T follicular helper cell (primary cell): Measurements from ENCODE around the gene TPST1.
"Not testable (repeated sequence)": the region's sequence is repeated elsewhere in the genome, so short reads cannot be mapped to it uniquely, and the experiment has no call there.

Experiments used
- DNase-seq: peaks from one replicate; pipeline ENCODE4 v3.0.0-alpha.2; 2020; ENCODE audit warnings: low read depth

Gene TPST1

DNA sequence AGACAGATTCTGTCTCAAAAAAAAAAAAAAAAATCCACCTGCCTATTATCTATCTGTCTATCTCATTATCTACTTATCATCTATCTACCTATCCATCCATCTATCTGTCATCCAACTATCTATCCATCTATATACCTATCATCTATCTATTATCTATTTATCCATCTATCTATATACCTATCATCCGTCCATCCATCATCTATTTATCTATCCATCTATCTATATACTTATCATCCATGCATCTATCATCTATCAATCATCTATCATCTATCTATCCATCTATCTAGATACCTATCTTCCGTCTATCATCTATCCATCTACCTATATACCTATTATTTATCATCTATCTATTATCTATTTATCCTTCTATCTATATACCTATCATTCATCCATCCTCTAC is 16.5 kb upstream of the TPST1 start:
- DNase-seq: no peak

DNA sequence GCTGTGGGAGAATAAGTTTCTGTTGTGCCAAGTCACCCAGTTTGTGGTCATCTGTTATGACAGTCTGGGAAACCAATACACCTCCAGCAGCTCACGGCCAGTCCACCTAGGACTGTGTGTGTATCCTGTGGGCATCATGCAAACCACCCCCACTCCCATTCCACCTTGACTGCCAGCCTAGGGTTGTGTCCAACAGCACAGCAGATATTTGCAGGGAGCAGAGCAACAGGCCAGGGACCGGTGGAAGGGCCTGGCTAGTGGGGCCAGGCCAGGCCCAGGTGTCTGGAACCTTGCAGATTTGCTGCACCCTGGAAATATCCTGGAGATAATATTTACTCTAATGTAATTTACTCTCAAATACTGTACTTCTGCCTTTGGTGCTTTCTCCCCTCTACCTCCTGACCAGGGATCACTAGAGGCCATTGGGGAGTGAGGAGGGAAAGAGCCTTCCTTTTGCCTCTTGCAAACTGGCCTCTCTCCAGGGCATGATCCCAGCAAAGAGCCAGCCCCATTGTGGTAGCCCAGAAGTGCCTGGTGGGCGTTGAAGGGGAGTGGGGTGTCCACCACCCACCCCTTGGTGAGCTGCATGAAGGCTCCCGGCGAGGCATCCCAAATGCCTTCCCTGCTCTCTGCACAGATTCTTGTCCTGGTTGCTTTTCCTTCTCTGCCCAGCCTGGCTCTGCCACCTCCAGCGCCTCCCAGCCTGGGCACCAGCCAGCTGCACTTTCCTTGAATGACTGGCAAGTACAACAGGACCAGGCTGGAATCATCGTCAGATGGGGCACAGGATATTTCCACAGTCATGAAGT is 15.2 kb upstream of the TPST1 start:
- no peak for DNase-seq

DNA sequence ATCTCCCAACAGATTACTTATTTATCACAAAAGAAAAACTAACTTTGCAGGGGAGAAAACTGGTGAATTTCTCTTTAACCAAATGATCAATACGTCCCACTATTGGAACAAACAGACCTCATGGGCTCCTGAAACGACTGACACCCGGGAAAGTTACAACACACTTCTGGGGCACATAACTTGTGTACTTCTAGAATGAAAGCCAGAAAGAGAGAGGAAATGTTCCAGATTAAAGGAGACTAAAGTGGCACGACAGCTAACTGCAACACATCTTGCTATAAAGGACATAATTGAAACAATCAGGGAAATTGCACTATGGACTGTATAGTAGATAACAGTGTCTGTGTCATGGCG is 14.7 kb upstream of the TPST1 start:
- no peak for DNase-seq

DNA sequence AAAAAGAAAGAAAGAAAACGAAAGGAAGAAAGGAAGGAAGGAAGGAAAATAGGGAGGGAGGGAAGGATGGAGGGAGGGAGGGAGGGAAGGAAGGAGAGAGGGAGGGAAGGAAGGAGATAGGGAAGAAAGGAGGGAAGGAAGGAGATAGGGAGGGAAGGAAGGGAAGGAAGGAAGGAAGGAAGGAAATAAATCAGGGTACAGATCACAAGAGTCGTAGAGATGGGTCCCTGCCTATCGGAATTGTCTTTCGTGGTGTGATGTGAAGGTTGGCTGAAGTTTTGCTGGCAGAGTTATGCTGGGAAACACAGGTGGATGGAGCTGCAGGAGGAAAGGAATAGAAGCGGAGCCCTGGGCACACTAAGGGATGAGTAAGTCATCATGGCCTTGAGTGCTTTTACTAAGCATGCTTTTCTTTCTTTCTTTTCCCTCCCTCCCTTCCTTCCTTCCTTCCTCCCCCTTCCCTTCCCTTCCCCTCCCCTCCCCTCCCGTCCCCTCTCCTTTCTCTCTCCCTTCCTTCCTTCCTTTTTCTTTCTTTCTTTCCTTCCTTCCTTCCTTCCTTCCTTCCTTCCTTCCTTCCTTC is 11.9 kb upstream of the TPST1 start:
- DNase-seq: no peak

DNA sequence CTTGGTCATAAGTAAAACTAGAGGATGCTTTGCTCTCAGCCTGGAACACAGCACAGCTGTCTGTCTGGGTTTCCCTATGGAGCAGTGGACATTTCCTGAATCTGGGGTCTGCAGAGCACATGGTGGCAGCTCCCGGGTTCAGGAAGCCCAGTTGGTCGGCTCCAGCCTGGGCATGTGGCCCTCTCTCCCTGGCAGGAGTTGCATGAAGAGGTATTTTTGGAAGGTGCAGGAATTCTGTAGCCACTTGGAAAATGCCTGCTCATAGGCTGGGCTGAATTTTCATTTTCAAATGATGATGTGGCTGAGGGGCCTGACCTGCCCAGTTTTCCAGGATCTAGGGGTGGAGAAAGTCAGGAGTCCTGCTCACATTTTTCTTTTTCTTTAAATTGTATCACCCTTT is 6.7 kb upstream of the TPST1 start:
- no peak for DNase-seq

DNA sequence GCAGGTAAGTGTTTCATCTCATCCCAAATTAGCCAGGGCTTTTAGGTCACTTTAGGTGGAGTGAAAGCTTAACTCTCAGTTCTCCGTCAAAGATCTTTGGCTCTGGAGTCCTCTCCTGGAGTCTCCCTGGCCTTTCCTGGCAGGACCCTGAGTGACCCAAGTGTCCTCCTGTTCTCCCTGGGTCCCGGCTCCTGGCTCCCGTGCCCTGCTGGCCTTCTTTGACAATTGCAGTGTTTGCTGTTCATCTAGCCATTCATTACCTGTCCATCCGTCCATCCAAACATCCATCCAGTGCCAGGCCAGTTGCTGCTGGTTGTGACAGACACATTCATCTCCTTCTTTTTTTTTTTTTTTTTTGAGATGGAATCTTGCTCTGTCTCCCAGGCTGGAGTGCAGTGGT is 6.2 kb upstream of the TPST1 start:
- DNase-seq: no peak

DNA sequence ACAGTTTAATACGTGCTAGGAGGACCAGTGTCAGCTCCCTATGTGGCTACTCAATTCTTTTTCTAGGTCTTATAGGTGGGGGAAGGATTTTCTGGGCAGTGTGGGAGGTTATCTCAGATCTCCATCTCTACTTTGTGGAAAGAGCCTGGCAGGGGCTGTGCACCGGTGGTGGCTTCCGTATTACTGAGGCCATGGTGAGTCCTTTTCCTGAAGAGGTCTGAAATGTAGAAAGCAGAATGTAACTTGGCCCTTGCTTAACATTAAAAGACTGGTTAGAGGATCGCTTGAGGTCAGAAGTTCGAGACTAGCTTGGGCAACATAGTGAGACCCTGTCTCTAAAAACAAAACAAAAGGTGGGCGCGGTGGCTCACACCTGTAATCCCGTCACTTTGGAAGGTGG is 2.7 kb upstream of the TPST1 start:
- DNase-seq: no peak

DNA sequence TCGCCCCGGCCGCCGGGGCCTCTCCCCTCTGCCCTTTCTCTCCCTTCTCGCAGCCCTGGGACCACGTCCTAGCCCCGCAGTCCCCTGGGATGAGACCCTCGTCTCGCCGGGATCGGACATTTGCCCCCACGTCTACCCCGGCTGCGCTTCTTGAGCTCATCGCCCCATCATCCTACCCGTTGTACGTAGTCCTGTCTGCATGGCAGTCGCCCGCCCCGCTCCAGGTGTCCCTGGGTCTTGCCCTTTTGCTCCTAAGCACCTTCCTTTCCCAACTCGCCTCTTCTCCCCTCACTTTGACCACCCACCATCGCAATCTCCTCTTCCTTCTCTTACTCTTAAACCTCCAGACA is 582 bp downstream of the TPST1 start:
- DNase-seq: no peak

DNA sequence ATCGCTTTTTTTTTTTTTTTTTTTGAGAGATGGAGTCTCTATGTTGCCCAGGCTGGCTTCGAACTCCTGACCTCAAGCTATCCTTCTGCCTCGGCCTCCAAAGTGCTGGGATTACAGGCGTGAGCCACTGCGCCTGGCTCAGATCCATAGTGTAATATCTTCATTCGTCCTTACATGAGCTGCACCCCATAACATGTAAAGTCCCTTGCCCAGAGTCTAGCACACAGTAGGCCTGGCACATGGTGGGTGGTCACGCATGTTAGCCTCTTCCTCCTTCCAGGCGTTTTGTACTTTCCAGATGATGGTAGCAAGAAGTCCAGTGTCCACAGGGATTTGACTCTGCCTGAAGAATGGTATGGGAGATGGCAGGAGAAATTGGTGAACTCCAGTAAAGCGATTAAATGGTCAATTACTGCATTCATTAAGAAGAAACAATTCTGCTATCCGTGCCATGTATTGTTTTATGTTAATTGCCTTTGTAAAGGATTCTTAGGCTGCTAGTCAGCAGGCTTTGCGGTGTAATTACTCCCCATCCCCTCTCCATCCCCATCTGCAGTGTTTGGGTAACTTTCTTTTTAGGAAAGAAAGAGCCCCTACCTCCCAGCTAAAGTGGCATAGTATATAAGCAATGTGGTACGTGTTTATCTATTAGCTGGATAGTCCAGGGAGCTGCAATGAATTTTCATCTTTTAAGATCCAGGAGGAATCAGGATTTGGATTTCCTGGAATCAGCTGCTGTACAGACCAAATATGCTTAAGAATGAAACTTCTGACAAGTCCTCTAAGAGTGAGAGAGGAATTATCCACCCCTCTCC is 1.2 kb downstream of the TPST1 start:
- no peak for DNase-seq

DNA sequence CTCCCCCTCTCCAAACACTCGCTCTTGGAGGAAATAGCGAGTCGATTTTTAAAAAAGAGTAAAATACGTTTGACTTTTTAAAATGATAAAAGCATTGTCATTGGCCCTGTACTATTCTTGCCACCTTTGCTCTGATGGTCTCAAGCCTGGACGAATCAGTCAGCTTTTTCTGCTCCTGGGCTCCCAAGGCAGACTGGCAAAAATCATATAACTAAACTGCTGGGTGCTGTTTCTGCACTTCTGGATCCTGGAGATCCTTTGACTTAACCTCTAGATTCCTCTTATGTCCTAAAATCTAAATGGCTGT is 1.8 kb downstream of the TPST1 start:
- no peak for DNase-seq

DNA sequence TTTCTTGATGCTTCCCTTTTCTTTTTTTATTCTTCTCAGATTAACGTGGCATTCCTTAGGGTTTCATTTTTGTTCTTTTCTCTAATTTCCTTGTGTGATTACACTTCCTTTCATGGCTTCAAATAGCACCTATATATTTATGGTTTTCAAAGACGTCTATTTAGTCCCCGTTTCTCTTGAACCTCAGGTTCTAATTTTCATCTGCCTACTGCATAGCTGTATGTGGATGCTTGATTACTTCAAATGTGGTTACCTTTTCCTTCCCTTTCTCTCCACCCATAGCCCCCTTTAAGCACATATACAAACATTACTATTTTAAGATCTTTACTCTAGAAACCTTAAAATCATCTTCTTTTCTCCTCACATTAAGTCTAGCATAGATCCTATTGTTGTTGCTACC is 2.4 kb downstream of the TPST1 start:
- no peak for DNase-seq

DNA sequence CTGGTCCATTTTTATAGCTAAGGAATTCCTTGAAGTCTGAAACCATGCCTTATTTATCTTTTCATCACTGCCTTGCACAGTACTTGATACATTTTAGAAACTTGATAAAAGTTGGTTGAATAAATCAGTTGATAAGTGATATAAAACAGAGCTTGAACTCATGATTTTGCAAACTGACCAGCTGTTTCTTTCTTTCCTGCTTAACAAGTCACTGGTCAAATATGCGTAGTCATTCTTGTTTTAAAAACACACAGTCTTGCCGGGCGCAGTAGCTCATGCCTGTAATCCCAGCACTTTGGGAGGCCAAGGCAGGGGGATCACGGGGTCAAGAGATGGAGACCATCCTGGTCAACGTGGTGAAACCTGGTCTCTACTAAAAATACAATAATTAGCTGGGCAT is 6.3 kb downstream of the TPST1 start:
- no peak for DNase-seq

DNA sequence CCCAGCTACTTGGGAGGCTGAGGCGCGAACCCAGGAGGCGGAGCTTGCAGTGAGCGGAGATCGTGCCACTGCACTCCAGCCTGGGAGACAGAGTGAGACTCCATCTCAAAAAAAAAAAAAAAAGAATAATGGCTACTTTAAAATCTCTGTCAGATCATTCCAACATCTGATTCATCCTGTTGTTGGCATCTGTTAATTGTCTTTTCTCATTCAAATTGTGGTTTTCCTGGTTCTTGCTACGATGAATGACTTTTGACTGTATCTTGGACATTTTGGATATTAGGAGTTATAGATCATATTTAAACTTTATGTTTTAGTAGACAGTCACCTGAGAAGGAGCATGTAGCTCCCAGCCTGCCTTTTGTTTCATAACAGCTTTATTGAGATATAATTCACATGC is 8.5 kb downstream of the TPST1 start:
- DNase-seq: no peak

DNA sequence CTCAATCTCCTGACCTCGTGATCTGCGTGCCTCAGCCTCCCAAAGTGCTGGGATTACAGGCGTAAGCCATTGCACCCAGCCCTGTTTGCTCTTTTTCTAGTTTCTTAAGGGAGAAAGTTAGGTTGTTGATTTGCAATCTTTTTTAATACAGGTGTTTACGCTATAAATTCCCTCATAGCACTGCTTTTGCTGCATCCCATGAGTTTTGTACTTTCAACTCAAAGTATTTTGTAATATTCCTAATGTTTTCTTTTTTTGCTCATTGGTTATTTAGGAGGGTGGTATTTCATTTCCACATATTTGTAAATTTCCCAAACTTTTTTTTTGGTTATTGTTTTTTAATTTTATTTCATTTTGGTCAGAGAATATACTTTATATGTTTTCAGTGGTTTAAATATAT is 11.6 kb downstream of the TPST1 start:
- DNase-seq: no peak

DNA sequence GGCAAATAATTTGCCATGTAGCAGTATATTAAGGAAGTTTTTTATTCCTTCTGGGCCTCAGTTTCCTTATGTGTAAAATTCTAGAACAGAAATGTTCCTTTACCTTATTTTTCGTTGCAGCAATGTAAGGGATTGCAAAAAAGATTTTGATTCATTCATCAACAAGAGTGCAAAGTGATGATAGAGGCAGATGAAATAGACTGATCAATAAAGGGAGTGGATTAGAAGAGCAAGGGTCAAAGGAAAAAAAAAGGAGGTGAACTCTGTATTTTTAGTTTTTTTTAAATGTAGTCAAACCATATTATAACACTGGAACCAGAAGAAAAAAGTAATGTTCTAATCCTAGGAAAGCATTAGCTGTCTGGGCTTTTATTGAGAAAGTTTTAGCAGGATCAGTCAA is 14.7 kb downstream of the TPST1 start:
- DNase-seq: no peak

DNA sequence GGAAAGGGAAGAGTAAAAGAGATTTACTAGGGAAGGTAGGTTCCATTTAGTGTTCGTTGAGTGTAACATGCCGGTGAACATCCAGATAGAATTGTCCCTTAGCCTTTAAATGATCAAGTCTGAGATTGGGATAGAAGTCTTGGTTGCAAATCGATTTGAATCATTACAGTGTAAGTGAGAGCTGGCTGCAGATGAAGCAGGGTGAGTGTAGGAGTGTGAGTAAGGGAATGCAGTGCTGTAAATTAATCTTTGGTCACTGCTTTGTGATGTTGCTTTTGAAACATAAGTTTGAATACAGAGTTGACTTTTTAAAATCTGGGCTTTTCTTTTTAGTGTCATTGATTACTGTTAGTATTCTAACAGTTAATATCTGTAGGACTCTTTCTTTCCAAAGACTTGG is 16.3 kb downstream of the TPST1 start:
- DNase-seq: no peak

DNA sequence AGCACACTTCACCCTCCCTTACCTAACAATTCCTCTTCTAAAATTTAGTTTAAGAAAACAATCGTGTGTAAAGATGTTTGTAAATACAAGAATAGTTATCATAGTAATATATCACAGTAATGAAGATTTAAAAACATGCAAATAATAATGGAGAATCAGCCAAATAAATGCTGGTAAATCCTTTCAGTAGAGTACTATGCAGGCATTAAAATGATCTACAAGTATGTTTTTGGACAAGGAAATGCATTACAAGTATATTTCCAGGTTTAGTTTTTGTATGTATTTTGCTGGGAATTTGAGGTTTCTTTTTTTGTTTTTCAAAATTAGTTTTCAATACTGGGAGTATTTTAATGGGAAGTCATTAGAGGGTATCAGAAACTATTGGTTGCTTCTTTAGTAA is 22.7 kb downstream of the TPST1 start:
- no peak for DNase-seq

DNA sequence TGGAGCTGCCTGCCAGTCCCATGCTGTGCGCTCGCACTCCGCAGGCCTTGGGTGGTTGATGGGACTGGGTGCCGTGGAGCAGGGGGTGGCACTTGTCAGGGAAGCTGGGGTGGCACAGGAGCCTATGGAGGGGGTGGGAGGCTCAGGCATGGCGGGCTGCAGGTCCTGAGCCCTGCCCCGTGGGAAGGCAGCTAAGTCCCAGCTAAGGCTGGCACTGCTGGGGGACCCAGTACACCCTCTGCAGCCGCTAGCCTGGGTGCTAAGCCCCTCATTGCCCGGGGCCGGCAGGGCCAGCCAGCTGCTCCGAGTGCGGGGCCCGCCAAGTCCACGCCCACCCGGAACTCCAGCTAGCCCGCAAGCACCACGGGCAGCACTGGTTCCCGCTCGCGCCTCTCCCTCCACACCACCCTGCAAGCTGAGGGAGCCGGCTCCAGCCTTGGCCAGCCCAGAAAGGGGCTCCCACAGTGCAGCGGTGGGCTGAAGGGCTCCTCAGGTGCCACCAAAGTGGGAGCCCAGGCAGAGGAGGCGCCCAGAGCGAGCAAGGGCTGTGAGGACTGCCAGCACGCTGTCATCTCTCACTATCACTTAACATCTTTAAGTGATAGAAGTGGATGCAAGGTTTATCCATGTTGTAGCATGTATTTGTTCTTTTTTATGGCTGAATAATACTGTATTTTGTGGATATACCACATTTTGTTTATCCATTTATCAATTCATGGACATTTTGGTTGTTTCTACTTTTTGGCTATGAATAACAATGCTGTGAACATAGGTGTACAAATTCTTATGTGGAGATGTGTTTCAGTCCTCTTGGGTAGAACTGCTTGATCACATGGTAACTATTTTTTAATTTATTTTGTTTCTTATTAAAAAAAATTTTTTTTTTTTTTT is 26.4 kb downstream of the TPST1 start:
- not testable (repeated sequence) for DNase-seq

DNA sequence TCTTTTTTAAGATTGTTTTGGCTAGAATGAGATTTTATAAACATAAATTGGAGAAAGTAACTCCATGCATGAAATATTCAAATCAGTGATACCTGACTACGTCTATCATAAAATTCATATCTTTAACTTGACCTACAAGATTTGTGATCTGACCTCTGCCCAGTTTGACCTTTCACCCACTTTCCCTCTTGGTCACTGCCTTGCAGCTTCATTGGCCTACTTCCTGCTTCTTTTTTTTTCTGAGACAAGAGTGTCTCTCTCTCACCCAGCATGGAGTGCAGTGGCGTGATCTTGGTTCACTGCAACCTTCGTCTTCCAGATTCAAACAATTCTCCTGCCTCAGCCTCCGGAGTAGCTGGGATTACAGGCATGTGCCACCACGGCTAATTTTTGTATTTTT is 28.5 kb downstream of the TPST1 start:
- DNase-seq: no peak

DNA sequence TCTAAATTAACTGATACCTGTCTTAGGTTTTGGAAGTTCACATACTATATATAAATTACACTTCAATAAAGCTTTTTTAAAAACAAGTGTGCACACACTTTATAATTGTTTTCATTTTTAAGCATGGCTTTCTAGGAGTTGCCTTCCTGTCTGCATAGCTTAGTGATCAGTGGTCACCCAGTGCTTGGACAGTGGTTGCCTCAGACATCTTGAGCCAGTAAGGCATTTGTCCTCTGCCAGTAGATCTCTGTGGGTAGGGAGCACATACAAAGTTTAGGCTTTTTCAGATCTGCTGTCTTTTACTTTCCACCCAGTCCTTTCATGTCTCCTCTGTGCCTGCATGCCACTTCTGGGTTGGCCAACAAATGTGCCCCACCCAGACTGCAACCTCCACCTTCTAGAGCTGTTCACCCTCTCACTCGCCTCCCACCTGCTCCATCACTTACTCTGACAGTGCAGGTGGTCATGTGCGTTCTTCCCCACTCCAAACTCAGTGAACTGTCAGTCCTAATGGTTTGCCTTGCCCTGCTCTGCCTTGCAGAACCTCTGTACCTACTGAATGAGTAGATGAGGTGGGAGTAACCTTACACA is 31.7 kb downstream of the TPST1 start:
- DNase-seq: no peak

DNA sequence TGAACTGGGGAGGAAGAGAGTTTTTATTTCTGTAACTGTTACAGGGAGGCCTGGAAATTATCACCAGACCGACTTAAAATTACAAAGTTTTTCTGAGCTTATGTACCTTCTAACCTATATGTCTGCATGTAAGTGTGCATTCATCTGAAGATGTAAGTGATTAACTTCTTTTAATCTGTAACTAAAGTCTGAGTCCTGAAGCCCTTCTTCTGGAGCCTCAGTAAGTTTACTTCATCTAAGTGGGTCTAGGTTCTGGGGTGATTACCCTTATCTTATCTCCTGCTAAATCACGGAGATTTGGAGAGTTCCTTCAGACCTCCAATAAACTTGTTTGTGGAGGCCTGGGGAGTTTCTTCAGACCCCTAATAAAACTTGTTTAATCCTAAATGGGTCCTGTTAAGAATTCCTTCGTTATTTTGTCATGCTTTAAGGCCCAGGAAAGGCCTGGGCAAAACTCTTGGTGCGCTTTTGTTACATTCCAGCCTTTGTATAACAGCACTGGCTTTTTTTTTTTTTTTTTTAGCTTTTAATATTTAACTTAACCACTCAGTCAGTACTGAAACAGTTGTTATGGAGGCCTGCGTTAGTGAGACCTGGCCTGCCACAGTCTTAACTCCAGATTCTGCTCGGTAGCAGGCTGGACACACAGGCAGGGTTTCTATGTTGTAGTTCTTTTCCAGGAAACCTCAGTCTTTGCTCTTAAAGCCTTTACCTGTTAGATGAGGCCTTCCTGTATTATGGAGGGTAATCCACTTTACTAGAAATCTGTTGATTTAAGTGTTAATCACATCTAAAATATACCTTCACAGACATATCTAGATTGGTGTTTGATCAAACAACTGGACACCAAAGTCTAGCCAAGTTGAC is 33.0 kb downstream of the TPST1 start:
- no peak for DNase-seq
